ENCODE results near the gene PDE4A. TPM values are rescaled to one million over a fixed set of nuclear protein-coding genes. Genes with fewer than 3 reads are reported as not detected.
A peak's percentile ranks its signal among the peaks of the same experiment; 100 is the strongest.

The PDE4A gene
- total and polyA plus RNA-seq, 2 of the 13 experiments (the other 11 are each of a cell fraction or from before 2014, with no cell fraction given): 1.1 to 4.1 TPM

- H3K27ac ChIP-seq (ENCODE audit: extremely low read length, insufficient read depth, low read length): no peak overlapping the region
- H3K4me2 ChIP-seq (ENCODE audit: low read depth, low read length): no peak overlapping the region
- in situ Hi-C loops (cut with HindIII; ENCODE audit: extremely low pct_ligation_motif_present, low pct_unique_long_range_greater_than_20kb): no loop called here
- FAIRE-seq (no peak), ATAC-seq (no peak), DNase-seq (ENCODE audit: low spot score) (no peak)
- no peaks in the 10 kb centered on the region for H3K27me3 ChIP-seq (ENCODE audit: control insufficient read depth in 1 of 2, insufficient read depth in 2 of 2, low read length in 2 of 2)
- WGBS (ENCODE audit: low lambda C conversion rate): 96% methylated on average over 4 of the region's 4 CpGs
- ChIA-PET CTCF (ENCODE audit: low intra/inter-chr PET ratio, low total read pairs) (no interaction called here), POLR2A (no interaction called here)
- H3K9ac ChIP-seq (ENCODE audit: insufficient read depth, low read depth, low read length): no peak overlapping the region
- H3K4me3 ChIP-seq (replicated peaks in 1 of 3; ENCODE audit: insufficient read depth in 1 of 3, low read depth in 2 of 3, low read length in 3 of 3): no peak overlapping the region
- TF ChIP-seq PPARG (CRISPR knock-in tag; conservative IDR thresholded peaks at IDR 0.05) (no peak), ZNF713 (CRISPR knock-in tag; IDR thresholded peaks at IDR 0.05) (no peak), RBM22 (optimal IDR thresholded peaks at IDR 0.05; ENCODE audit: low read length) (peak; percentile 80), ELK4 (CRISPR knock-in tag; IDR thresholded peaks at IDR 0.05; ENCODE audit: borderline replicate concordance) (no peak), AGO1 (IDR thresholded peaks at IDR 0.05; ENCODE audit: low read depth, low read length, poor library complexity, severe bottlenecking) (no peak), HMGXB3 (CRISPR knock-in tag; IDR thresholded peaks at IDR 0.05; ENCODE audit: borderline replicate concordance) (no peak)
- H3K36me3 ChIP-seq (replicated peaks in 1 of 2; ENCODE audit: control insufficient read depth in 1 of 2, insufficient read depth in 2 of 2, low read length in 2 of 2): peaks cover 17 to 46% of the 10 kb centered on the region in 2 experiments
- H4K20me1 ChIP-seq (ENCODE audit: insufficient read depth, low read length): no peaks in the 10 kb centered on the region
- peaks cover 35% of the 10 kb centered on the region for H3K4me1 ChIP-seq (ENCODE audit: insufficient read depth, low read length)
- no TSS peak for BruUV-seq (replicated peaks)
- H3K79me2 ChIP-seq (ENCODE audit: insufficient read depth, low read length): peaks cover 47% of the 10 kb centered on the region
- H2AFZ ChIP-seq (ENCODE audit: low read length): no peak overlapping the region
- intact Hi-C loops (cut with micrococcal nuclease; ENCODE audit: unreplicated experiment): no loop called here
- no peaks in the 10 kb centered on the region for H3K9me3 ChIP-seq (ENCODE audit: low read length)
Observed at GRCh38 chr19:10497371-10497770, 77.0 kb downstream of the PDE4A start.
